Brain microvascular endothelial cell (primary cell): ENCODE measurements around the gene UBE2Z.
"Not testable (repeated sequence)": the region's sequence is repeated elsewhere in the genome, so short reads cannot be mapped to it uniquely, and the experiment has no call there.

ENCODE experiments used
- DNase-seq: peaks from one replicate; pipeline ENCODE4 v3.0.0-alpha.2; 2020
- H3K27ac ChIP-seq: fragments of 250-450 bp; sonication (Bioruptor Pico); 2 replicates; pipeline ENCODE4 v1.5.1; 2020; ENCODE audit warnings: mild to moderate bottlenecking, moderate library complexity
- H3K27me3 ChIP-seq: fragments of 250-450 bp; sonication (Bioruptor Pico); replicated peaks from 2 replicates; pipeline ENCODE4 v1.5.1; 2020; ENCODE audit warnings: mild to moderate bottlenecking
- H3K36me3 ChIP-seq: fragments of 250-450 bp; sonication (Bioruptor Pico); replicated peaks from 2 replicates; pipeline ENCODE4 v1.5.1; 2020; ENCODE audit warnings: mild to moderate bottlenecking
- H3K4me3 ChIP-seq: 2 replicates; pipeline ENCODE4 v1.5.1; 2011; ENCODE audit warnings: low read depth, mild to moderate bottlenecking, control low read depth, low read length, moderate library complexity
- CTCF ChIP-seq: IDR thresholded peaks from 2 replicates; pipeline ENCODE4 v1.5.1; 2011; ENCODE audit warnings: low read depth, mild to moderate bottlenecking, moderate library complexity, low read length, control low read depth, inconsistent platforms; ENCODE audit errors: missing control alignments
- in situ Hi-C: cut with HindIII; loops from 2 replicates; pipeline ENCODE4 v1.10.0; 2017; ENCODE audit warnings: low sequenced_read_pairs, low pct_ligation_motif_present

The UBE2Z gene

GRCh38 chr17:48928876-48929811 lies 20.9 kb downstream of the UBE2Z start:
- Histone ChIP-seq H3K27me3 (no peaks in the 10 kb centered on the region), H3K27ac (no peak overlapping the region), H3K4me3 (no peak overlapping the region), H3K36me3 (peaks cover 92% of the 10 kb centered on the region)
- no peak for DNase-seq
- no peak for TF ChIP-seq CTCF
- in situ Hi-C loops, result no loop called here

GRCh38 chr17:48929812-48930165 lies 21.6 kb downstream of the UBE2Z start:
- no peak overlapping the region for H3K27ac ChIP-seq
- H3K27me3 ChIP-seq, result no peaks in the 10 kb centered on the region
- in situ Hi-C loops, result no loop called here
- no peak for TF ChIP-seq CTCF
- peaks cover 94% of the 10 kb centered on the region for H3K36me3 ChIP-seq
- DNase-seq, result no peak
- H3K4me3 ChIP-seq, result no peak overlapping the region

- H3K4me3 ChIP-seq, result no peak overlapping the region
- in situ Hi-C loops, result no loop called here
Measured at GRCh38 chr17:48930435-48930873, 22.2 kb downstream of the UBE2Z start.

GRCh38 chr17:48933035-48933434 lies 24.8 kb downstream of the UBE2Z start:
- no peak for TF ChIP-seq CTCF
- Histone ChIP-seq H3K36me3 (peaks cover 87% of the 10 kb centered on the region), H3K27ac (no peak overlapping the region), H3K4me3 (no peak overlapping the region), H3K27me3 (no peaks in the 10 kb centered on the region)
- in situ Hi-C loops, result no loop called here
- DNase-seq, result no peak

More at GRCh38 chr17:48930435-48930873, 22.2 kb downstream of the UBE2Z start:
- H3K27me3 ChIP-seq, result no peaks in the 10 kb centered on the region
- TF ChIP-seq CTCF, result no peak
- no peak for DNase-seq
- H3K27ac ChIP-seq, result no peak overlapping the region
- H3K36me3 ChIP-seq, result peaks cover 93% of the 10 kb centered on the region

GRCh38 chr17:48944515-48945260 lies 36.5 kb downstream of the UBE2Z start, which contains the start of gene SNF8:
Gene SNF8, minus strand, starts transcription at chr17:48944842. Its CDS starts 108 bp downstream, at chr17:48944734.
- peak within 1 kb of the TSS; percentile 91 for H3K27ac ChIP-seq
- H3K36me3 ChIP-seq, result peaks cover 8% of the 10 kb centered on the region
- H3K27me3 ChIP-seq, result no peaks in the 10 kb centered on the region
- in situ Hi-C loops, result no loop called here
- TF ChIP-seq CTCF, result no peak
- peak within 1 kb of the TSS; percentile 89 for H3K4me3 ChIP-seq
- DNase-seq, result peak; percentile 87

- Histone ChIP-seq H3K4me3 (peak overlapping the region; percentile 89), H3K27ac (peak overlapping the region; percentile 91)
- H3K27me3 ChIP-seq, H3K36me3 ChIP-seq, DNase-seq, in situ Hi-C loops: not testable (repeated sequence)
Measured at GRCh38 chr17:48945261-48945651, 37.0 kb downstream of the UBE2Z start.
